HEK293 (cell line): ENCODE data around the gene MGAM2.

ENCODE experiments used
- CTCF ChIA-PET: fragments of 350-600 bp; formaldehyde crosslinking; extraction: SDS; loops from one replicate; lab custom pipeline; 2021; ENCODE audit warnings: antibody characterized with exemption; lab: Yijun Ruan, JAX
- POLR2A ChIA-PET: fragments of 300-600 bp; formaldehyde crosslinking; extraction: SDS; loops from one replicate; lab custom pipeline; 2020; ENCODE audit warnings: antibody characterized with exemption, inconsistent platforms; lab: Yijun Ruan, JAX
- H3K27ac ChIP-seq: fragments of 200-500 bp; sonication (Bioruptor generic); 2 replicates; pipeline ENCODE4 v1.5.1; 2014; ENCODE audit warnings: low read depth, low read length, control low read depth, inconsistent platforms; ENCODE audit errors: extremely low read depth
- H3K36me3 ChIP-seq, 2 experiments: fragments of 200-500 bp in 1 of 2; sonication (Bioruptor generic) in 1 of 2; 1 replicate in 1 of 2; 2 replicates in 1 of 2; pipeline ENCODE4 v1.5.1; 2014 to 2017; ENCODE audit warnings: inconsistent platforms in 2 of 2, low read length in 2 of 2; ENCODE audit not compliant: control insufficient read depth in 2 of 2, insufficient read depth in 1 of 2
- H3K4me1 ChIP-seq: fragments of 200-500 bp; sonication (Bioruptor generic); 2 replicates; pipeline ENCODE4 v1.5.1; 2014; ENCODE audit warnings: mild to moderate bottlenecking, low read length, inconsistent platforms; ENCODE audit not compliant: control insufficient read depth, insufficient read depth
- H3K4me3 ChIP-seq: 2 replicates; pipeline ENCODE4 v1.5.1; 2011; ENCODE audit warnings: low read depth, mild to moderate bottlenecking, control low read depth, low read length, moderate library complexity
- H3K9me3 ChIP-seq: fragments of 200-500 bp; sonication (Bioruptor generic); 2 replicates; pipeline ENCODE4 v1.5.1; 2014; ENCODE audit warnings: low read depth, low read length, inconsistent platforms; ENCODE audit not compliant: control insufficient read depth, insufficient read depth
- EGR2 ChIP-seq: fragments of 450-650 bp; formaldehyde crosslinking; IDR thresholded peaks from 2 replicates; pipeline ENCODE4 v1.5.1; 2016; ENCODE audit warnings: low read depth, missing biosample characterization, missing genetic modification characterization
- FEZF1 ChIP-seq: fragments of 450-650 bp; formaldehyde crosslinking; IDR thresholded peaks from 2 replicates; pipeline ENCODE4 v1.5.1; 2016; ENCODE audit warnings: missing biosample characterization, missing genetic modification characterization
- GFI1B ChIP-seq: fragments of 450-650 bp; formaldehyde crosslinking; IDR thresholded peaks from 2 replicates; pipeline ENCODE4 v1.5.1; 2016; ENCODE audit warnings: missing biosample characterization, missing genetic modification characterization
- HOXA7 ChIP-seq: sonication (generic); formaldehyde crosslinking; IDR thresholded peaks from 2 replicates; pipeline ENCODE4 v1.8.1; 2022; ENCODE audit warnings: missing genetic modification reagents, borderline replicate concordance
- IKZF3 ChIP-seq: fragments of 450-650 bp; IDR thresholded peaks from 2 replicates; pipeline ENCODE4 v1.5.0; 2018; ENCODE audit warnings: missing biosample characterization, mild to moderate bottlenecking, missing genetic modification characterization, moderate library complexity
- KLF8 ChIP-seq: fragments of 450-650 bp; formaldehyde crosslinking; IDR thresholded peaks from 2 replicates; pipeline ENCODE4 v1.5.1; 2016; ENCODE audit warnings: missing biosample characterization, missing genetic modification characterization
- TSHZ1 ChIP-seq: fragments of 450-650 bp; formaldehyde crosslinking; IDR thresholded peaks from 2 replicates; pipeline ENCODE4 v1.5.1; 2016; ENCODE audit warnings: missing biosample characterization, missing genetic modification characterization, borderline replicate concordance
- ZBTB26 ChIP-seq: fragments of 450-650 bp; formaldehyde crosslinking; optimal IDR thresholded peaks from 2 replicates; pipeline ENCODE3; 2016; ENCODE audit warnings: missing biosample characterization, mild to moderate bottlenecking, missing genetic modification characterization
- ZBTB44 ChIP-seq: fragments of 450-650 bp; IDR thresholded peaks from 2 replicates; pipeline ENCODE4 v1.5.1; 2018; ENCODE audit warnings: missing biosample characterization, mild to moderate bottlenecking, missing genetic modification characterization
- ZNF19 ChIP-seq: fragments of 450-650 bp; formaldehyde crosslinking; IDR thresholded peaks from 2 replicates; pipeline ENCODE4; 2016; ENCODE audit warnings: missing biosample characterization, missing genetic modification characterization, low read depth
- ZNF214 ChIP-seq: fragments of 450-650 bp; formaldehyde crosslinking; IDR thresholded peaks from 2 replicates; pipeline ENCODE4 v1.5.1; 2017; ENCODE audit warnings: missing biosample characterization, mild to moderate bottlenecking, missing genetic modification characterization, borderline replicate concordance
- ZNF248 ChIP-seq: fragments of 450-650 bp; formaldehyde crosslinking; IDR thresholded peaks from 2 replicates; pipeline ENCODE4 v1.5.1; 2017; ENCODE audit warnings: missing biosample characterization, missing genetic modification characterization
- ZNF274 ChIP-seq, 2 experiments: fragments of 200-500 bp in 1 of 2; fragments of 450-650 bp in 1 of 2; sonication (Bioruptor generic) in 1 of 2; formaldehyde crosslinking in 1 of 2; IDR thresholded peaks; 2 replicates each; pipeline versions ENCODE4 v1.5.1 to v1.6.1; 2014 to 2016; ENCODE audit warnings: borderline replicate concordance in 1 of 2, inconsistent platforms in 1 of 2, low read length in 1 of 2, missing biosample characterization in 1 of 2, missing genetic modification characterization in 1 of 2
- ZNF366 ChIP-seq: fragments of 450-650 bp; formaldehyde crosslinking; conservative IDR thresholded peaks from 2 replicates; pipeline ENCODE4 v1.5.1; 2016; ENCODE audit warnings: missing biosample characterization, missing genetic modification characterization
- ZNF404 ChIP-seq: fragments of 450-650 bp; formaldehyde crosslinking; IDR thresholded peaks from 2 replicates; pipeline ENCODE4 v1.5.1; 2017; ENCODE audit warnings: missing biosample characterization, missing genetic modification characterization
- ZNF426 ChIP-seq: fragments of 450-650 bp; formaldehyde crosslinking; IDR thresholded peaks from 2 replicates; pipeline ENCODE4 v1.5.1; 2017; ENCODE audit warnings: missing biosample characterization, missing genetic modification characterization, mild to moderate bottlenecking, inconsistent platforms, moderate library complexity
- ZNF48 ChIP-seq: fragments of 450-650 bp; formaldehyde crosslinking; IDR thresholded peaks from 2 replicates; pipeline ENCODE4 v1.5.1; 2016; ENCODE audit warnings: missing biosample characterization, missing genetic modification characterization
- ZNF558 ChIP-seq: fragments of 450-650 bp; formaldehyde crosslinking; IDR thresholded peaks from 2 replicates; pipeline ENCODE4 v1.5.1; 2016; ENCODE audit warnings: missing biosample characterization, missing genetic modification characterization
- ZNF596 ChIP-seq: fragments of 450-650 bp; IDR thresholded peaks from 2 replicates; pipeline ENCODE4 v1.5.0; 2018; ENCODE audit warnings: missing biosample characterization, mild to moderate bottlenecking, missing genetic modification characterization, moderate library complexity
- ZNF600 ChIP-seq: fragments of 450-650 bp; formaldehyde crosslinking; IDR thresholded peaks from 2 replicates; pipeline ENCODE4 v1.5.1; 2016; ENCODE audit warnings: missing biosample characterization, missing genetic modification characterization
- ZNF664 ChIP-seq: fragments of 450-650 bp; formaldehyde crosslinking; IDR thresholded peaks from 2 replicates; pipeline ENCODE4 v1.5.1; 2016; ENCODE audit warnings: missing biosample characterization, missing genetic modification characterization
- ZNF76 ChIP-seq: fragments of 450-650 bp; formaldehyde crosslinking; IDR thresholded peaks from 2 replicates; pipeline ENCODE4; 2016; ENCODE audit warnings: low read depth, missing biosample characterization, missing genetic modification characterization, borderline replicate concordance
- ZSCAN18 ChIP-seq: fragments of 450-650 bp; formaldehyde crosslinking; IDR thresholded peaks from 2 replicates; pipeline ENCODE4 v1.5.1; 2016; ENCODE audit warnings: missing biosample characterization, missing genetic modification characterization

Gene MGAM2

GRCh38 chr7:142158736-142159496 lies 47.4 kb downstream of the MGAM2 start:
- Histone ChIP-seq H3K9me3 (no peaks in the 10 kb centered on the region), H3K4me3 (no peak overlapping the region), H3K4me1 (no peaks in the 10 kb centered on the region)
- POLR2A ChIA-PET = no interaction called here
- CTCF ChIA-PET = no interaction called here
- no peak for TF ChIP-seq ZNF426 (tag by site-specific recombination)
- TF ChIP-seq ZBTB26 = no peak
- TF ChIP-seq ZNF558 (tag by site-specific recombination) = no peak
- no peak for TF ChIP-seq ZNF48 (tag by site-specific recombination)
- no peak for TF ChIP-seq ZSCAN18
- TF ChIP-seq ZNF274 (IDR thresholded peaks at IDR 0.05; ENCODE audit: low read length) = no peak
- TF ChIP-seq ZNF274 (tag by site-specific recombination; IDR thresholded peaks at IDR 0.05; ENCODE audit: borderline replicate concordance) = no peak
- no peak for TF ChIP-seq GFI1B
- no peak for TF ChIP-seq ZNF248
- no peak for TF ChIP-seq EGR2 (tag by site-specific recombination)
- no peak for TF ChIP-seq KLF8 (tag by site-specific recombination)
- TF ChIP-seq IKZF3 = no peak
- no peak for TF ChIP-seq HOXA7
- no peak for TF ChIP-seq ZNF596 (tag by site-specific recombination)
- no peak for TF ChIP-seq FEZF1 (tag by site-specific recombination)
- TF ChIP-seq ZNF404 (tag by site-specific recombination) = no peak
- no peak for TF ChIP-seq TSHZ1 (tag by site-specific recombination)
- TF ChIP-seq, all 188 proteins: peak for 0
- Histone ChIP-seq H3K36me3 (no peaks in the 10 kb centered on the region), H3K27ac (no peak overlapping the region)

- POLR2A ChIA-PET = no interaction called here
- Histone ChIP-seq H3K9me3 (no peaks in the 10 kb centered on the region), H3K36me3 (no peaks in the 10 kb centered on the region), H3K4me3 (no peak overlapping the region), H3K4me1 (no peaks in the 10 kb centered on the region), H3K27ac (no peak overlapping the region)
- CTCF ChIA-PET = no interaction called here
- no peak for TF ChIP-seq ZBTB44 (tag by site-specific recombination)
- TF ChIP-seq ZNF366 (tag by site-specific recombination) = no peak
- no peak for TF ChIP-seq ZNF19 (tag by site-specific recombination)
- TF ChIP-seq ZNF600 (tag by site-specific recombination) = no peak
- no peak for TF ChIP-seq ZNF214 (tag by site-specific recombination)
- TF ChIP-seq ZNF664 (tag by site-specific recombination) = no peak
- TF ChIP-seq ZNF404 (tag by site-specific recombination) = no peak
- TF ChIP-seq TSHZ1 (tag by site-specific recombination) = no peak
- TF ChIP-seq ZNF76 = no peak
These were observed 50.4 kb downstream of the MGAM2 start for GRCh38 chr7:142161921-142162320.
